ENCODE results near the gene MYO1D.

The MYO1D gene

GRCh38 chr17:32486701-32487472, 390.0 kb downstream of the MYO1D start, which contains the start of gene CDK5R1:
CDK5R1 (plus strand) TSS chr17:32486993; CDS start chr17:32487621, 628 bp downstream.
- peaks cover 26% of the 10 kb centered on the region for H3K4me1 ChIP-seq (ENCODE audit: low read length)
- H3K36me3 ChIP-seq (replicated peaks; ENCODE audit: insufficient read depth, low read length): no peaks in the 10 kb centered on the region
- H3K27ac ChIP-seq (ENCODE audit: low read length): no peak within 1 kb of the TSS
- no peaks in the 10 kb centered on the region for H4K20me1 ChIP-seq (ENCODE audit: insufficient read depth, low read length)
- H3K9ac ChIP-seq (ENCODE audit: low read length): no peak within 1 kb of the TSS
- H3K4me2 ChIP-seq (ENCODE audit: low read depth, low read length): peak within 1 kb of the TSS; percentile 81; the same call in 1 of the 2 replicates
- peak within 1 kb of the TSS; percentile 52; the same call in 1 of the 2 replicates for H3K4me3 ChIP-seq (ENCODE audit: low read length)
- TF ChIP-seq CTCF (IDR thresholded peaks at IDR 0.05; ENCODE audit: low read length) (no peak), EZH2 (optimal IDR thresholded peaks at IDR 0.05; ENCODE audit: low read depth, low read length) (no peak), EZH2phosphoT487 (IDR thresholded peaks at IDR 0.05; ENCODE audit: low read length) (no peak)
- peaks cover 34% of the 10 kb centered on the region for H3F3A ChIP-seq (ENCODE audit: insufficient read depth, low read length)
- H3K27me3 ChIP-seq (replicated peaks; ENCODE audit: insufficient read depth, low read length): no peaks in the 10 kb centered on the region
- no peaks in the 10 kb centered on the region for H3K79me2 ChIP-seq (ENCODE audit: low read length)
- peak; percentile 79 for DNase-seq
- H3K9me2 ChIP-seq (replicated peaks; ENCODE audit: insufficient read depth, low read length): no peaks in the 10 kb centered on the region
- H2AFZ ChIP-seq (ENCODE audit: low read length): no peak within 1 kb of the TSS
- H3K9me3 ChIP-seq (replicated peaks; ENCODE audit: insufficient read depth, low read length): no peaks in the 10 kb centered on the region

- H3K9me3 ChIP-seq (replicated peaks; ENCODE audit: insufficient read depth, low read length): no peaks in the 10 kb centered on the region
- no peak overlapping the region for H3K9ac ChIP-seq (ENCODE audit: low read length)
- H2AFZ ChIP-seq (ENCODE audit: low read length): no peak overlapping the region
- TF ChIP-seq CTCF (IDR thresholded peaks at IDR 0.05; ENCODE audit: low read length): no peak
- no peak for TF ChIP-seq EZH2 (optimal IDR thresholded peaks at IDR 0.05; ENCODE audit: low read depth, low read length)
- no peak for TF ChIP-seq EZH2phosphoT487 (IDR thresholded peaks at IDR 0.05; ENCODE audit: low read length)
- no peak overlapping the region for H3K27ac ChIP-seq (ENCODE audit: low read length)
- no peaks in the 10 kb centered on the region for H3K27me3 ChIP-seq (replicated peaks; ENCODE audit: insufficient read depth, low read length)
- DNase-seq: peak; percentile 77
- peak overlapping the region; percentile 46; the same call in 1 of the 2 replicates for H3K4me2 ChIP-seq (ENCODE audit: low read depth, low read length)
- H3K9me2 ChIP-seq (replicated peaks; ENCODE audit: insufficient read depth, low read length): no peaks in the 10 kb centered on the region
- H3K4me1 ChIP-seq (ENCODE audit: low read length): peaks cover 33% of the 10 kb centered on the region
- no peaks in the 10 kb centered on the region for H4K20me1 ChIP-seq (ENCODE audit: insufficient read depth, low read length)
- H3F3A ChIP-seq (ENCODE audit: insufficient read depth, low read length): peaks cover 41% of the 10 kb centered on the region
- H3K79me2 ChIP-seq (ENCODE audit: low read length): no peaks in the 10 kb centered on the region
- H3K4me3 ChIP-seq (ENCODE audit: low read length): peak overlapping the region; percentile 41; the same call in 1 of the 2 replicates
- no peaks in the 10 kb centered on the region for H3K36me3 ChIP-seq (replicated peaks; ENCODE audit: insufficient read depth, low read length)
These were observed 390.7 kb downstream of the MYO1D start for GRCh38 chr17:32486111-32486700.

GRCh38 chr17:32485261-32486110, 391.4 kb downstream of the MYO1D start:
- H3F3A ChIP-seq (ENCODE audit: insufficient read depth, low read length): peaks cover 42% of the 10 kb centered on the region

More at GRCh38 chr17:32485261-32486110, 391.4 kb downstream of the MYO1D start:
- Histone ChIP-seq H3K4me2 (ENCODE audit: low read depth, low read length) (peak overlapping the region; percentile 46; the same call in 1 of the 2 replicates), H3K4me3 (ENCODE audit: low read length) (no peak overlapping the region), H3K9me2 (replicated peaks; ENCODE audit: insufficient read depth, low read length) (no peaks in the 10 kb centered on the region), H3K36me3 (replicated peaks; ENCODE audit: insufficient read depth, low read length) (no peaks in the 10 kb centered on the region), H3K27me3 (replicated peaks; ENCODE audit: insufficient read depth, low read length) (no peaks in the 10 kb centered on the region), H4K20me1 (ENCODE audit: insufficient read depth, low read length) (no peaks in the 10 kb centered on the region), H3K79me2 (ENCODE audit: low read length) (no peaks in the 10 kb centered on the region), H3K9me3 (replicated peaks; ENCODE audit: insufficient read depth, low read length) (no peaks in the 10 kb centered on the region), H3K4me1 (ENCODE audit: low read length) (peaks cover 38% of the 10 kb centered on the region), H3K9ac (ENCODE audit: low read length) (no peak overlapping the region), H3K27ac (ENCODE audit: low read length) (no peak overlapping the region), H2AFZ (ENCODE audit: low read length) (no peak overlapping the region)
- DNase-seq: no peak
- TF ChIP-seq CTCF (IDR thresholded peaks at IDR 0.05; ENCODE audit: low read length) (no peak), EZH2 (optimal IDR thresholded peaks at IDR 0.05; ENCODE audit: low read depth, low read length) (no peak), EZH2phosphoT487 (IDR thresholded peaks at IDR 0.05; ENCODE audit: low read length) (no peak)

All from MM.1S (cell line).